GM18517 (cell line): ENCODE data around the gene KHDC4.
"Not testable (repeated sequence)": the region's sequence is repeated elsewhere in the genome, so short reads cannot be mapped to it uniquely, and the experiment has no call there.

ENCODE experiments used
- ATAC-seq: cut with Tn5 transposase; IDR thresholded peaks from one replicate; pipeline ENCODE4 v1.9.1; 2021; ENCODE audit warnings: mild to moderate bottlenecking, moderate library complexity; ENCODE audit not compliant: unreplicated experiment

The KHDC4 gene

DNA sequence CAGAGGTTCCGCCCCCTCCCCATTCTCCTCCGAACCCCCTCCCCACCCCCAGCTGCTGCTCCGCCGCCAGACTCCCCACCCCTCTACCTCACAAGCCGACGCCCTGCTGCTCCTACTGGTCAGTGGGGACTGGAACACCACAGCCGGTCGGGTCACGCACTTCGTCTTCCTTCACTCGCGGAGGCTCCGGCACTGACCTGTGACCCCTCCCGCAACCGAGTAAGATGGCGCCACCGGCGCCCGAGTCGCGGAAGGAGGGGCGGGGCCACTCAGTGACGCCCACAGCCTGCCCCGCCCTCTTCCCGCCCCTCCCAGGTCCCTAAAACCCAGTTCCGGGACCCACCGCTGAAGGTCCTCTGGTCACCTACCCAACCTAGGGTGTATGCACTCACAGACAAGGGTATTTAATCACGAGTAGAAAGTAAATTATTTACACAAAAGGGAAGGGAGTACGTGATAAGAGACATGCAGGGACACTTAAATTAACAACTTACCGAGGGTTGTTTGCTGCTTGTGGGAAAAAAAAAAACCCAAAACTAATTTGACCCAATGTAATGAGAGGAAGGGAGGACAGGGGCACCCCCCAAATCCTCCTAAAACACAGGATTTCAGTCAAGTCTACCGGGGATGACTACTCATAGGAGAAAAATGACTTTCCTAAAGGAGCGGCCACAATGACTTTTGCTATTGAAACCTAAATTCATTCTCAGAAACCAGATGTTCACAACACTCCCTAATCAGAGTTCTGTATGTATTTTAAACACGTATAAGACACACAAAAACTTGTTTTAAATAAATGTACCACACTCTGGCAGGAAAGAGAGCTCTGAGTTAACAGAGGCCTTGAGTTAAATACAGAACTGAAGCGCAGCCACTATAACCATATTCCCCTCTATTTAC is 22.8 kb downstream of the KHDC4 start, which contains the start of gene RIT1:
TSS of gene RIT1 (minus strand) at position 194 of the 900 bp plus-strand sequence. CDS start 588 bp downstream, outside the sequence.
- peak; percentile 74 for ATAC-seq

DNA sequence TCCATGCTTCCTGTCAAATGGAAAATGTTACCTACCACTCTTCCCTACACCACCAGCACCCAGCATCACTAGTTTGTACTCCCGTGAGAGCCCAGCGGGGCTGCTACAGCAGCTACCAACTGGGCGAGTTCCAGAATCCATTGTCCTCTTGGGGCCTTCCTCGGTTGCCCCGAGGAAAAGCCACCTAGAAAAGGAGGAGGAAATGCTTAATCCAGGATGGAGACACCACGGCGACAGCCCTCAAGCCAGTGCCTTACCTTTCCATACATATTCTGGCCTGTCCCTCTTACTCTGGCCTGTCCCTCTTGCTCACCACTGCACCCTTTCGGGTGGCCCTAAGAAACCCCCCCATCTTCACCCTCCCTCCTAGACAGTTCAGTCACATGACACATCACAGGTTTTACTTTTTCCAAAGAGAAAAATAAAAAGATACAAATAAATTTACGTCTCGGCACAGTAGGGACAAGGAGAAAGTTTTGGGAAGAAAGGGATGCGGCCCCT is 23.5 kb downstream of the KHDC4 start:
- peak; percentile 20 for ATAC-seq

DNA sequence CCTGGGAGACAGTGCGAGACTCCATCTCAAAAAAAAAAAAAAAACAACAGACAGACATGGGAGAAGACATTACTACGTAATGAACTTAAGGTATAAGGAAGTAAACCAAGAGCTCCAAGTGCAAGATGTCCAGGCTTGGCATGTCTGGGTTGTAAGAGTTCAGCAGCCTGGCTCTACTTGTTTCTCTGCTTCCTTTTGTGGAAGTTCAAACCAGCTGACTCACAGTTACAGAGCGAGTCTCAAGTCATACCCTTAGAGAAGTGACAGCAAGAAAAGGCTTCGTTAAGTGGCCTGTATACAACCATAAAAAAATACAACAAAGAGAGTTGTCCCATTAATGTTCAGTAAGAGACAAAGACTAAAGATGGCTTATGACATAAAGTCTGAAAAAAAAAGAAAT is 24.3 kb downstream of the KHDC4 start:
- ATAC-seq, result no peak

DNA sequence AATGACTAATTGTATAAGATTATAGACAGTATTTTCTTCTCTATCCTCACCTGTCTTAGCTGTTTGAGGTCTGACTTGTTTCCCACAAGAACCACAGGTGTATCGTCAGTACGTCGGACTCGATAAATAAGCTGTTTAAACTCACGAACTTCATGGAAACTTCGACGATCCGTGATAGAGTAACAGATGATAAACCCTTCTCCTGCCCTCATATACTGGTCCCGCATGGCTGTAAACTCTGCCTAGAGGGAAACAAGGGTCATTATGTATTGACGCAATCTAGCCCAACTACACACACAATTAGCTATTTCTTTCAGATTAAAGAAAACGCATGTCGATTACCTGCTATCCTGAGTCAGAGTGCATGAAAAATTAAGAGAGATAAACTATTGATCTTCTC is 30.0 kb downstream of the KHDC4 start:
- no peak for ATAC-seq

DNA sequence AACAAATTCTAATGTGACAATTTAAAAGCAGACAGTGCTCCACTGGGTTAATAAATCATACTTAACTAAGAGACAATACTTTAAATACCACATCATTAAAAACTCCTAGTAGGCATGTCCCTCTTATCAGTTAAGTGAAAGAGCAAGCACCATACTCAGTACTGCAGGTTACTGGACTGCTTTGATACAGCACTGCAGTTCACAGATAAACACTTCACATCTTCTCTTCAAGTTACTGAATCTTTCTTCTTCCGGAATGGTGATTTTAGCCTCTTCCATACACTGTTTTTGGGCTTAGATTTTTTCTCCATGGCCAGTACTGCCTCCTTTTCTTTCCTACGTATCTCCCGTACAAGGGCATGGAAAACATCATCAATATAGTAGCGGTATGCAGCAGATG is 34.1 kb downstream of the KHDC4 start:
- no peak for ATAC-seq

DNA sequence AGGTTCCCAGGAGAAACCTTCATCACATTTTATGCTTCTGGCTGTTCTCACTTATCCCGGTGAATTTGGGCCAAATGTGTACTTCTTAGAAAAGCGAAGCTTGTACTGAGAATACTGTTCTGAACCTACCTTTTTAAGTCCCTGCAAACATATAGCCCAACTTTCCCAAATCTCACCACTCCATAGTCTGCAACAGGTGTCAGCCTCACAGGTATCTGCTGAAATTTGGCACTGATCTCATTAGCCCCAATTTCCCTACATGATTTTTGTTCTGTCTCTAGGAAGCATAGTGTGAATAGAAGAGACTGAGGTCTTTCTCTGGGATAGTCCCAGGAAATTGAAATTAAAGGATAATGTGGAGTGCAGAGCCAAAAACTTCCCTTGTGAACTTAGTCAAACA is 34.5 kb downstream of the KHDC4 start:
- no peak for ATAC-seq

DNA sequence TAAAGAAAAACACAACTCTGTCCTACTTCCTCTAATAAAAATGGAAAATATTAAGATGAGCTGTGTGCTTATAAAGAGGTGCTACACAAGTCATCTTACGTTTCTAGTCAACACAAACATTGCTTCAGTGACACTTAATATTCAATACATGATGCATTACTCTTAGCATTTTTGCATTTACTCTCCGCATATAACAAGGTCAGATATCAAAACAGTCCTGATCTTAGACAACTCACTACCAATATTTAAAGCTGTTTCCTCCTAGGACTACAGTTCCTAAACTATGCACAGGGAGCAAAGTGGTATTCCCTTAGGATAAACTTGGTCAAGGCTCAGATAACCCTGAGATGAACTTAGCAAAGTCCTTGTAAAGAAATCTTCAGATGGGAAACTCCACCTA is 35.3 kb downstream of the KHDC4 start:
- no peak for ATAC-seq

DNA sequence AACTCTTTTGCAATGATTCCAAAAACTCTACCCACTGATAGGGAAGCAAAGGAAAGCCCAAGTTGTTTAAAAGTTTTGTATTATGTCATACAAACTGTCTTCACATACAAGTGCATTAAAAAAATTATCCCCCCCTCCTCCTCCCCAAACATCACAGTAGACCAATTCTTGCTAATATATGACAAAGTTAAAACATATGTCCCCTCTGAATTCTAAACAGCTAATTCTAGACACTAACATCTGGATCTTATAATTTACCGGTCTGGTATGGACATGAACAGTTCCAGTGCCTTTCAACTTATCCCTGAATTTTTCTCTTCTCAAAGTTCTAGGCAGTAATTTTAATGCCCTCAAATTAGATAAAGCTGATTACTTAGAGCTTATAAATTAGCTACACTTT is 36.5 kb downstream of the KHDC4 start:
- ATAC-seq, result no peak

DNA sequence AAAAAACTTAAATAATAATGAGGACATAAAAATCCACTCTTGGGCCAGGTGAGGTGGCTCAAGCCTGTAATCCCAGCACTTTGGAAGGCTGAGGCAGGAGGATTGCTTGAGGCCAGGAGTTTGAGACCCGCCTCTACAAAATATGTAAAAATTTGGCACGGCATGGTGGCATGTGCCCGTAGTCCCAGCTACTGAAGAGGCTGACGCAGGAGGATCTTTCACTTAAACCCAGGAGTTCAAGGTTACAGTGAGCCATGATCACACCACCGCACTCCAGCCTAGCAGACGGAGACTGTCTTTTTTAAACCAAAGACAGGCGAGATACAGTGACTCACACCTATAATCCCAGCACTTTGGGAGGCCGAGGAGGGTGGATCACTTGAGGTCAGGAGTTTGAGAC is 37.7 kb downstream of the KHDC4 start:
- not testable (repeated sequence) for ATAC-seq

DNA sequence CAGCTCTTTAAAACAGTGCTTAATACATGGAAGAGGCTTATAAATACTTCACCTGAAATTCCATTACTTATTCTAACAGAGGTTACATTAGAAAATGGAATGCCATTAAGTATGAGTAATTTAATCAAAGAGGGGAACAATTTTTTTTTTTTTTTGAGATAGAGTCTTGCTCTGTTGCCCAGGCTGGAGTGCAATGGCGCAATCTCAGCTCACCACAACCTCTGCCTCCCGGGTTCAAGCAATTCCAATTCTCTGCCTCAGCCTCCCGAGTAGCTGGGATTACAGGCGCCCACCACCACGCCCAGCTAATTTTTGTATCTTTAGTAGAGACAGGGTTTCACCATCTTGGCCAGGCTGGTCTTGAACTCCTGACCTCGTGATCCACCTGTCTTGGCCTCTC is 38.6 kb downstream of the KHDC4 start:
- not testable (repeated sequence) for ATAC-seq

DNA sequence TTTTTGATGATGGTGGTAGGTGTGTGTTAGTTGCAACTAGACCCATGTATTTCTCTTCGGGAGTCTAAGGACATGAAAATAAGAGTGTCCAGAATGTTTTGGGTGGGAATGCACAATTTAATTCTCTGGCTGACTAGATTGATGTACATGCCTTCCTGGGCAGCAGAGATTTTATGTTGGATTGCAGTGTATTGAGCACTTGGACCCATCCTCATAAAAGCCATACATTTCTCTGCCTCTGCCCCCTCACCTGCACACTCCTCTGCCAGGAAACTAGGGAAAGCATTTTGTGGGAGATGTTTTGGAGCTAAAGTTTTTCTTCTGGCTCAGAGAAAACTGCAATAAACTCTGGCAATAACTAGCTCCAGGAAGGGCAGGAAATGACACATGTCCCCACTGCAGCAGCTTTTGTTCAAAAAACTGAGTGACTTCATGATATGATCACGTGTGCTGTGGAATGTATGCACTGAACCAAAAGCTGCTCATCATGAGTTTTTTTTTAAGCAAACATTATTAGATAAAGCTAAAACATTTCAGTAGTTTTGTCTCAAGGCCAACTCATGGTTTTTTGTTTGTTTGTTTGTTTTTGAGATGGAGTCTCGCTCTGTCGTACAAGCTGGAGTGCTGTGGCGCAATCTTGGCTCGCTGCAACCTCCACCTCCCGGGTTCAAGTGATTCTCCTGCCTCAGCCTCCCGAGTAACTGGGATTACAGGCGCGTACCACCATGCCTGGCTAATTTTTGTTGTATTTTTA is 40.6 kb downstream of the KHDC4 start:
- ATAC-seq, result no peak

DNA sequence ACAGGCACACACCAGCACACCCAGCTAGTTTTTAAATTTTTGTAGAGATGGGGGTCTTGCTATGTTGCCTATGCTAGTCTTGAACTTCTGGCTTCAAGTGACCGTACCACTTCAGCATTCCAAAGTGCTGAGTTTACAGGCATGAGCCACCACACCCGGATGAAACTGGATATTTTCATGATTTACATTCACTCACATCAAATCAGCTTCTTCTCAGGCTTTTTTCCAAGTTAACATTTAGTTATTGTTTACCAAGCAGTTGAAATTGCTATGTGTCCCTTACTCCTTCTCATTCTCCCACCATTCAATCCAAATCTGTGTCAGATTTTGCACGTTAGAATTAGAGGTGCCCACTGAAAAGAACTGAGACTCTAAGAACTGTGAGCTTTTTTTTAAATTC is 41.4 kb downstream of the KHDC4 start:
- ATAC-seq, result no peak

DNA sequence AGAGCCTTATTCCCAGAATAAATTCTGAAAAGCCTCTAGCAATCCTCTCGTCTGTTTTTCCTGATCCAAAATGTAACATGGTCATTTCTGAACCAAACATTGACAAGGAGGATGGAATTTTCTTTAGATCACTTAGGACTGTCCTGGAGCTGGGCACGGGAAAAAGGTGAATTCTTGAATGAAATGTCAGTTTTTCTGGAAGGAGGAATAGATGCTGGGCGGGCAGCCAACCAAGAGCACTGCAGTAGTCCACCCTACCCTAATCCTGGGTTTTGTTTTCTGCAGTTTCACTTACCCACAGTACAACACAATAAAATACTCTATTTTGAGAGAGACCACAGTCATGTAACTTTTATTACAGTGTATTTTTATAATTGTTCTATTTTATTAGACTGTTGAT is 44.0 kb downstream of the KHDC4 start:
- no peak for ATAC-seq

DNA sequence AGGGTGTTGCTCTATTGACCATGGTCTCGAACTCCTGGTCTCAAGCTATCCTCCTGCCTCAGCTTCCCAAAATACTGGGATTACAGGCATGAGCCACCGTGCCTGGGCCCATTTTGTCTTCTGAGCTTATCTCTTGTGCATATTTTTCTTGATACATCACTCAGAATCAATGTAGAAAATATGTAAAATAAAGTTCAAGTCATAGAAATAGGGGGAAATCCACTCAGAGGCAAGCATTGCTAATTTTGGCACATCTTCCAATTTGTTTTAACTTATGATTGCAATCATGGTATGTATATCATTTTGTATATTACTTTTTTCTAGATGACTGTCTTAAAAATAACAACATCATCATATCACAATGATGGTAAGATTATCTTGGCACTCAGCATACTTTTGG is 44.6 kb downstream of the KHDC4 start:
- no peak for ATAC-seq

DNA sequence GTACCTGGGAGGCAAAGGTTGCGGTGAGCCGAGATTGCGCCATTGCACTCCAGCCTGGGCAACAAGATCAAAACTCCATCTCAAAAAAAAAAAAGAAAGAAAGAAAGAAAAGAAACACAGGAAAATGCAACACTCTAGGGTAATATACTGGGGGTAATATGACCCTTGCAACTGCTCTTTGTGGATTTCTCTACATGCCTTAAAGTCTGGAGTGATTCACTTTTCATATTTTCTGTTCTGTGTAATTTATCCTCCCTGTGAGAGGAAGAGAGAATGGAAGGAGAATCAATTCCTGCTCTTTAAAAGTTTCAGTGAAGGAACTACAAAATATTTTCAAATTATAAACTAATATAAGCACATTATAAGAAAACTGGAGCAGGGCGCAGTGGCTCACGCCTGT is 45.7 kb downstream of the KHDC4 start:
- ATAC-seq, result no peak

DNA sequence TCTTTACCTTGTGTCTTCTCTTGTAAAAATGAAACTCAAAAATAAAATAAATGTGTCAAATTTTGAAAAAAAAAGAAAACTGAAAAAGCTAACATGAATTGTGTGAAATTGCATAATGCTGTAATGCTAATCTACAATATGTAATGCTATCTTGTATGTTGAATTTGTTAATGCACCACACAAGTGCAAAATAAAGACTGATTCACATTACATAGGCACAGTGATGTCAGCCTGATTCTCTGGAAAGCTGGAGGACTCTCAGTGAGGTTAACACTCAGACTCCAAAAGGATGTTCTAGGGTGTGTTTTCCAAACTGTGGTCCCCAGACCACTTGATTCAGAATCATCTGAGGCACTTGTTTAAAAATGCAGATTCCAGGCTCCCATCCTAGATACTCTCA is 49.2 kb downstream of the KHDC4 start:
- no peak for ATAC-seq

DNA sequence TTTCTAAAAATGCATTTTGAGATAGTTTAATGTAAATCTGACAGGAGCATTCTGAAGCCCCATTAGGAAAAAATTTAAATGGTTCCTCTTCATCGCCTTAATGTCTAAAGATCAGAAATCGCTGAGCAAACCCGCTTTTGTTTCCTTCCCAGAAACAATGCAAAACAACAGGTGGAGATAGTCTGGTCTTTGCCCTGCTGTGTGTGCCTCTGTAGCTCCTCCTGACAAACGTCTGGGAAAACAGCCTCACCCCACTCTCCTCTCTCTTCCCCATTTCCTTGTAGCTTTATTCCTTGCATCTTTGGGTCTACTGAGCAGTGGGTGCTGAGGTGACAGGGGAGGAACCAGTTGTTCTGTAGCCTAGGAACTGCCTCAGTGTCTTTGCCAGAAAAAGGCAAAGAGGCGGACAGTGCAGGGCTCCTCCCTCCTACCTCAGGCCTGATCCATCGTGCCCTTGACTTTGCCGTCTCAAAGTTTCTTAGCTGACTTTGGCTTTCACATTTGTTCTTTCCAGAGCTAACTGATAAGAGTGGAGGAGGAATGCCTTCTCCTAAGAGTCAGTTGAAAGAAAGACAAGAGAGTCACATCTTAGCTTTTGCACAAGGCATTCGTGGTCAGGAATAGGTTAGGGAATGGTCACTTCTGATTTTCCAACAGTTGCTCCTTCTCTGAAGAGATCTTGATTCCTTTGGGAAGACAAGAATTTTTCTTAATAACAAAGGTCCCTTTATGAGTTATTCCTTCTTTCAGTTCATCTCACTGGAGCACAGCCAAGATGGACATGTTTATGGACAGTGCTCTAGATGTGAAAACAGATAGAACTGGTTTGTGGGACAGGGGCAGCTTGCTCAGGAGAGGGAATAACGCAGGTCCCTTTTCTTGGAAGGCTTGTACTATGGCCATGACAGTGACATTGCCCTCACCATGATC is 49.9 kb downstream of the KHDC4 start:
- ATAC-seq, result no peak

DNA sequence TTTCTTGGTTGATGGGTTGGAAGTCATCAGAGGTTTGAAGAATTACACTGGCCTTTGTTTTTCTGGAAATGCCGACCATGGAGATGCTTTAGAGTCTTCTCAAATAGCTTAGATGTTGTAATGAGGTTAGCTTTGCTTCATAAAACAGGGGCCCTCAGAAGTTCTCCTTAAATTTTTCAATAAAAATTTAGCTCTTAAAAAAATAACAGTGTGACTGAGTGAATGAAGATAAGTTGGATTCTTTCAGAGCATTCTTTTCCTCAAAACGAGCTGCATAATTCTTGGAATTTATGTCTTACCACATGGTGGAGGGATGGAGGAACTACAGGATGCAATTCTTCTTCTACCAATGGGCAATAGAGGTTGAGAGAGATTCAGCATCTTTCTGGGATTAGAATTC is 51.4 kb downstream of the KHDC4 start:
- no peak for ATAC-seq

DNA sequence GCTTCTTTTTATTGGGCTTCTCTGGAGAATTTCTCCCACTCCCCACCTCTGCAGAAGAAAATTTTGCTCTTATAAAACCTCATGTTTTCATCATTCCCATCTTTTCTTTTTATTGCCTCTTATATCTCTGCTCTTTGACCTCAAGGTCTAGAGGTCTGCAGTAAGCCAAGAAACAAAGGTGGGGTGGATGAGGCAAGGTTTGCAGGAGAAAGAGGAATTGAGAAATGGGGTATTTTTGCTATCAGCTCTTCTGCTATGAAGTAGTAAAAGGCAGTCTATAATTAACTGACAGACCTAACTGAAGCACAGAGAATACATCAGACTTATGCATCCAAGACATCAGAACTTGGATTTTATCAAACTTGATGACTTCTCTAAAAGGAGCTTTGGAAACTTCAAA is 52.0 kb downstream of the KHDC4 start:
- ATAC-seq, result peak; percentile 59

DNA sequence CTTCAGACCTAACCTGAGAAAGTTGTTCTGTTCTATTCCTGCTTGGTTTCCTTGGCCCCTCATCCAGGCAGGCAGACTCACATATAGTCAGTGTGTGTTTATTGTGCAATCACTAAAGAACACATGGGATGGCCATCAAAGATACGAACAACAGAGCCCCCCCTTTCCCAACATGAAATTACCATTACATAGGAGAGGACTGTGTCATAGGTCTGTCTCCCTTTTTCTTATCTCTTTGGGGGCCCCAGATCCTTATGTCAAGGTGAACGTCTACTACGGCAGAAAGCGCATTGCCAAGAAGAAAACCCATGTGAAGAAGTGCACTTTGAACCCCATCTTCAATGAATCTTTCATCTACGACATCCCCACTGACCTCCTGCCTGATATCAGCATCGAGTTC is 53.3 kb downstream of the KHDC4 start:
- no peak for ATAC-seq

DNA sequence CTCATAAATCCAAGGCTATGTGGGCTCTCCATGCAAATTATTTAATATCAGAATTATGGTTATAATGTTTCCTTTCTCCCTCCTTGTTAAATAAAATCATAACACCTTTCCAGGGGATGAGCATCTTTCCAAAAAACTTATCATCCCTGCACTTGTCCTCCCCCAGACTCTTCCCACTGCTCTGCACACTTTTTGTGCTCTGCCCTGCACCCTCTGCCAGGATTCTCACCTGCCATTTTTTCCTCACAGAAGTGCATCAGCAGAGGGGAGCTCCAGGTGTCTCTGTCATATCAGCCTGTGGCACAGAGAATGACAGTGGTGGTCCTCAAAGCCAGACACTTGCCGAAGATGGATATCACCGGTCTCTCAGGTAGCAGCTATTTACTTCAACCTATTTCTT is 54.0 kb downstream of the KHDC4 start:
- ATAC-seq, result no peak
